GM21447 (cell line): ENCODE measurements around the gene NPHS2.

Experiments used
- ATAC-seq: cut with Tn5 transposase; IDR thresholded peaks from one replicate; pipeline ENCODE4 v1.9.1; 2021; ENCODE audit not compliant: unreplicated experiment

Gene NPHS2

DNA sequence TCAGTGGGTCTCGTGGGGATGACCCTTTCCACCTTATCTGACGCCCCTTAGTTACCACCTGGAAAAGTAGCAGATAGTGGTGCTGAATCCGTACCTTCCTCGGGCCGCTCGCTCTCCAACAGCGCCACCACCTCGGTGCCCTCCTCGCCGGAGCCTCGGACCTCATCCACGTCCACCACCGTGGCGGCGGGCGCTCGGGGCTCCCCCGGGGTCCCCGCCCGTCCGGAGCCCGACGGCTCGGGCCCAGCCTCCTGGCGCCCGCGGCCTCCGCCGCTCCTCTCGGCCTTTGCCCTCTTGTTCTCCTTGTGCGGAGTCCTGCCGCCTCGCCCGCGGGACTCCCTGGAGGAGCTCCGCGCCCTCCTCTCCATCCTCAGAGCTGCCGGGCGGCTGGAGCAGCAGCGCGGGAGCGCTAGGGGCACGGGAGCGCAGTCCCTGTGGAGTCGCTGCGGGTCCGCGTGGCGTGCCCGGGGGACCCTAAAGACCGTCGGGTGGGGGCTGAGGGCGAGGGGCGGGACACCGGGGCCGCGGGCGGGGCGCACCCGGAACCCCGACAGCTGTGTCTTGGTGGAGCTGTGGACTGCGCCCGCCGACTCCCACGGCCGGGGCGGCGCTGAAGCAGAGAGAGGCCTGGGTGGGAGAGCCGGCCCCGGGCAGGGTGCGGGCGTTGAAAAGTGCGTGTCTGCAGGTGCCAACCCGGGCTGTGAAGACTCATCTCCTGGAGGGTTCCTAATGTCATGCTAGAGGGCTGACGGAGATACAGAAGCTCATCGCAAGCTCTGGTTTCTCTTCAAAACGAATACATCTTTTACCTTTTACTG is at the start of gene NPHS2:
TSS of gene NPHS2 (minus strand) at position 452 of the 818 bp plus-strand sequence. CDS start at position 368, 84 bp downstream.
- ATAC-seq = no peak

DNA sequence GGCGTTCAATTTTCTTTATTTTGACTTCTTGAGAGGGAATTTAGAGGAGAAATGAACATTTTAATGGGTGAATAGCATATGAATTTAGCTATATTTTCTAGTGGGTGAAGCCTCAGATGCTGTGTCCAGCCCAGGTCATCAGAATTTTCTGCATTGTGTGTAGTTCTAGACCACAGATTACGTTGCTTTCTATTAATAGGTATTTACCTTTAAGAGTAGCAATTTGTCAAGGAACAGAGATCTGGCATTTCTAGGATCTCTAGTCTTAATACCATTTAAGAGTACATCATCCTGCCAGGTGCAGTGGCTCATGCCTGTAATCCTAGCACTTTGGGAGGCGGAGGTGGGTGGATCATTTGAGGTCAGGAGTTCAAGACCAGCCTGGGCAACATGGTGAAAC is 36.6 kb upstream of the NPHS2 start:
- ATAC-seq = no peak

DNA sequence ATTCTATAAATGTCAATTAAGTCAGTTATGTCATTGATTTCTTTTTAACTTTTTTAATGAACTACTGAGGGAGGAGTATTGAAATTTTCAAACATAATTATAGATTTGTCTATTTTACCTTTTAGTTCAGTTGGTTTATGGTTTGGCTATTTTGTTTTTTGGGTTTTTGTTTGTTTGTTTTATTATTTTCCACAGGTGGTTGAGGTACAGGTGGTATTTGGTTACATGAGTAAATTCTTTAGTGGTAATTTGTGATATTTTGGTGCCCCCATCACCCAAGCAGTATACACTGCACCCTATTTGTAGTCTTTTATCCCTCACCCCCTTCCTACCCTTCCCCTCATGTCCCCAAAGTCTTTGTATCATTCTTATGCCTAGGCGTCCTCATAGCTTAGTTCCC is 25.3 kb upstream of the NPHS2 start:
- no peak for ATAC-seq

DNA sequence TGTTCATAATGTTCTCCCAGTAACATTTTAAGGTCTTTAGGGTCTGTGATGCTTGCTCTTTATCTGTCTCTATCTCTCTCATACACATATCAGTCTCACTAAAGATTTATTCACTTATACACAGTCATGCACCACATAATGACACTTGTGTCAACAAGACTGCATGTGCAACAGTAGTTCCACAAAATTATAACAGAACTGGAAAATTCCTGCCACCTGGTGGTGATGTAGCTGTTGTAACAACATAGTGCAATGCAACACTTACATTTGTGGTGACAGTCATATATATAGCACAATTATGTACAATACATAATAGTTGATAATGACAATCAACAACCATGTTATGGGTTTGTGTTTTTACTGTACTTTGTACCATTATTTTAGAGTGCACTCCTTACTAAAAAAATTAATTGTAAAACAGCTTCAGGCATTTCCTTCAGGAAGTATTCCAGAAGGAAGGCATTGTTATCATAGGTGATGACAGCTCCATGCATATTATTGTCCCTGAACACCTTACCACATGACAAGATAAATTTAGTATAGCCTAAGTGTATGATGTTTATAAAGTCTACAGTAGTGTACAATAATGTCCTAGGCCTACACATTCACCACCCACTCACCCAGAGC is 24.0 kb upstream of the NPHS2 start:
- no peak for ATAC-seq

DNA sequence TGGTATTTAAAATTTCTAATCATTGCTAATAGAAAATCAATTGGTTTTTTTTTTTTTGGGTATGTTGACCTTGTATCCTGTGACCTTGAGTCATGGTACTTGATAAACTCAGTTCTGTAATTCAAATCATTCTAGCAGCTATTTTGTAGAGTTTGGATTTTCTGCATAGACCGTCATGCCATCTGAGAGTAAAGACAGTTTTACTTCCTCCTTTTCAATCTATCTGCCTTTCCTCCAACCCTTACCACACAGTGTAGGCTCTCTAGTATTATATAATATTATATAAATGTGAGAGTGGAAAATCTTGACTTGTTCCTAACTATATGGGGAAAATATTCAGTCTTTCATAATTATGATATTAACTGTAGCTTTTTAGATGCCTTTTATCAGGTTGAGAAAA is 22.9 kb upstream of the NPHS2 start:
- ATAC-seq = no peak

DNA sequence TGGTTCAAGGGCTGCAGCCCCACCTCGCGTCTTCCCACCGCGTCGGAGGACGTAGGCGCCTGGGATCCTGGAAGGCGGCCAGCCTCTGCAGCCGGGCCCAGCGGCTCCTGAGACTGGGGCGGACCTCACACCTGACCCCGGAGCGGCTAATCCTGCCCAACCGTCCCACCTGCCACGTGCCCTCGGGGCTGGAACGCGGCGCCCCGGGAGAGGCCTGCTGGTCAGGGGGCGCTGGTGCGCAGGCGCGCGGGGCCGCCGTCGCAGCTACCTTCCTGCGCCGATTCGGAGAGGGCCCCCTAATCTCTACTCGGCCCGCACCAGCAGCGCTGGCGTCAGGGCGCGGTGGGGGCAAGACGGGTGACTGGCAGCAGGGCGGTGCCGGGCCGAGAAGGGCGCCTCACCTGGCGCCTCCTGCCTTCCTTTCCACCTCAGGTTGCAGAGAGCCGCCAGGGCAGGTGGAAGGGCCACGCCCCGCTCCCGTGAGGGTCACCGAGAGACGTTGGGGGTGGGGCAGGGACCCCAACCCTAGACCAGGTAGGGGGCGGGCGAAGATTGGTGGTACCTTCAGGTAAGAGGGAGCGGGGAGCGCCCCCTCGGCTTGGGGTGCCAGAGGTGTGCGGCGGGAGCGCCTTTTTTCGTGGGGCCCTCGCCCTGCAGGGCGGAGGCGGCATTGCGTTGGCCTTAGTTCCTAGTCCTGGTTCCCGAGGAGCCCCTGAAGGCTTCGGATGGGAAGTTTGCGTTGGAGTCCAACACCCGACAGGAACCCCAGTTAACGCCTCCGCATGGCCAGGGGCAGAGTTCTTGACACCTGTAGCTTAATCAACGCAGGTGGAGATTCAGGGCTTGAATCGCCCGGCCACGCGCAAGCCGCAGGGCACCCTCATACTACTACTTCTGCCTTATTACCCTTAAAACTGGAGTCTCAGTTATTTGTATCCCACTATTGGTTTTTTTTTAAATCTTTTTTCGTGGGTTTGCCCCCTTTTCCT is 16.1 kb upstream of the NPHS2 start, which contains the start of gene TDRD5:
TSS of gene TDRD5 (plus strand) at position 241 of the 989 bp plus-strand sequence. CDS start 784 bp downstream, outside the sequence.
- no peak for ATAC-seq

DNA sequence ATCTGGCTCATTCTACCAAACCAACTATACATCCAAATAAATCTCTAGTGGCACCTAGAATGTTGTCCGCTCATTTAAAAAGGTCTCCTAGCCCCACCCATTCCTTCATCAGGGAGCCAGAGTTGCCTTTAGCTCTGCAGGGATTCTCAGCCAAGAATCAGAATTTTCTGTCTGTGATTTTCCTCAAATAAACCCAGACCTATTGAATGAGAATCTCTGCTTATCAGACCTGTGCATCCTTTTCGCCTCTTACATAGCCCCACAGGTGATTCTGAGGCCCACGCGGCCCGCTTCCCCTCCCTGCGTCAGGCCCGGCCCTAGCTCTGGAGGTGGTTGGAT is 15.5 kb upstream of the NPHS2 start:
- no peak for ATAC-seq

DNA sequence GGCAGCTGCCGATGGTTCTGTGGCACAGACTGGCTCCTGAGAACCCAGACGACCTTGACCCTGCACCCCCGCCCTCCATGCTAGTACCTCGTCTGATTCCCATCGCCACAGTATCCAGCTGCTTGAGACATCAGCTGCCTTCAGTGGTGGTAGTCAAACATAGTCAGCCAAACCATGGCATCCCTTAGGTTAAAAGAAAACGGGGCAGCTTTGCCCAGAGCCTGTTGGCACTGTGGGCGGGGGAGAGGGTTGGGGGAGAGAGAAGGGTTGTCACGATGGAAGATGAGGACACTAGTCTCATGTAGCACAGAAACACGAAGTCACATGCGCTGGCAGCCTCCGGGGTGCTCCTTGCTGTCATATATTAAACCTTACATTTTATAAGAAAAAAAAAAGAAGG is 14.9 kb upstream of the NPHS2 start:
- ATAC-seq = no peak

DNA sequence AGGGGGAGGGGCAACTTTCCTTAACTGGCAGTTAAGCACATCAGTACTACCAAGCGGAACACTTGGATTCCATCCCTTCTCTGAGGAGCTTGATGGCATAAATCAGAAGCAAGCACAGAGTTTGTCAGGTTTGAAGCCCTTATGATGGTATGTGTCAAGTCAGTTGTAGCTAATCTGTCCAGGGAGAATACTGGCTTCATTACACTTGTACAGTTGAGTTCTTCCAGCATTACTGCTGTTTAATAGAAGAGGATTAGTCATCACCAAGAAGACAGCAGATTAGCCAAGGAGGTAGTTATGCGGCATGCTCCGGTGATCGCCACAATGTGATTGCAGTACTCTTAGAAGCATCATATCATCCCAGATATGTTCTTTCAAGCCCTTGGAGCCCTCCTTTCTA is 13.8 kb upstream of the NPHS2 start:
- no peak for ATAC-seq

DNA sequence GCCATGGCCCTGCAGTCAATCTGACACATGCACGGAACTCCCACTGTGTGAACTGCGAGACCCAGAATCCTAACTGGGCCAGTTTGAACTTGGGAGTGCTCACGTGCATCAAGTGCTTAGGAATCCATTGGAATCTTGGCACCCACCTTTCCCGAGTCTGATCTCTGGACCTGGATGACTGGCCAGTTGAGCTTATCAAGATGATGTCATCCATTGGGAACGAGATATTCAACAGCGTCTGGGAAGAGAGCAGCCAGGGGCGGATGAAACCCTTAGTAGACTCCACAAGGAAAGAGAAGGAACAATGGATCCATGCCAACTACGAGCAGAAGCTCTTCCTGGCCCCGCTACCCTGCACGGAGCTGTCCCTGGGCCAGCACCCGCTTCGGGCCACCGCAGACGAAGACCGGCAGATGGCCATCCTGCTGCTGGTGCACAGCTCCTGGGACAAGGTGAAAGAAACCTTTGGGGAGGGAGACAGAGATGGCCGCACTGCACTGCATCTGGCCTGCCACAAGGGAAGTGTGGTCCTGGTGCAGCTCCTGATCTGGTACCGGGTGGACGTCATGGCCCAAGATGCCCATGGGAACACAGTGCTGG is 12.8 kb upstream of the NPHS2 start:
- no peak for ATAC-seq

DNA sequence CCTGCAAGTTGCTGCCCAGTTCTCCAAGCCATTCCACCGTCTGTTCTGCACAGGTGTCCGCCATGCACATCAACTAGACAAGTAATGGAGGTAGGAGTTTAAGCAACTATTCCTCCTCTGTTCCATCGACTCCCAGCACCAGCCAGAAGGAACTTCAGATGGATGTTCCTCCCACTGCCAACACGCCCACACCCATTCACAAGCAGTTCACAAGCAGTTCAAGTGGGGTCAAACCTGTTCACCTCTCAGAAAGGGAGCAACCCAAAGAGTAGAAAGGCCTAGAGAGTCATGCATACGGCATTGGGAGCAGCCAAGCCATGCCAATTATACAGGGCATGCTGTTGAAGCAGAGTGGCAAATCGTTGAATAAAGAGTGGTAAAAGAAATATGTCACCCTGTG is 11.6 kb upstream of the NPHS2 start:
- ATAC-seq = no peak

DNA sequence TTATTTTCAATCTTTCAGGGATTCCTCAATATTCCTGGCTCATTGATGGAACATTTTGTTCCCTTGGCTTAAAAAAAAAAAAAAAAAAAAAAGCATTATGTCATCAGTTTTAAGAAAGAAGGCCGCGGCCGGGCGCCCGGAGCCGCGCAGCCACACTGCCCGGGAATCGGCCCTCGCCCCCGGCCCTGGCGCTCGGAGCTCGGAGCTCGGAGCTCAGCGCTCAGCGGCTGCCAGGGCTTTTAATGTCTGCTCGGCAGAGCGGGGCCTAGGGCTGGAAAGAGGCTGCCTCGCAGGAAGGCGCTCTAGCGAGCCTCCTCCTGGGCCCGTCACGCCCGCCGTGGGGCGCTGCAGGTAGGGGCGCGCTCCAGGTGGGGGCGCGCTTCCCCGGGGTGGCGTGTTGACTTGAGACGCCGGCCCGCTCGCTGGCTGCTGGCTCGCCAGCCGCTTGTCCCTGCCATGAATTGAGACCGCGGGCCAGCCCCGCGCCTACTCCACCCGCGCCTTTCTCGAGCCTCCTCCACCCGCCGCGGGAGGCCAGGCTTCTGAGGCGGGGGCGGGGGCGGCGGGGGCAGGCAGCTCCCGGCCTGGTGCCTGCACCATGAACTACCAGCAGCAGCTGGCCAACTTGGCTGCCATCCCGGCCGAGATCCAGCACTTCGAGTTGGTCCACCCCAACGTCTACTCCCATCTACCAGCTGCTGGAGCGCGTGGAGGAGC is 10.5 kb upstream of the NPHS2 start:
- no peak for ATAC-seq

DNA sequence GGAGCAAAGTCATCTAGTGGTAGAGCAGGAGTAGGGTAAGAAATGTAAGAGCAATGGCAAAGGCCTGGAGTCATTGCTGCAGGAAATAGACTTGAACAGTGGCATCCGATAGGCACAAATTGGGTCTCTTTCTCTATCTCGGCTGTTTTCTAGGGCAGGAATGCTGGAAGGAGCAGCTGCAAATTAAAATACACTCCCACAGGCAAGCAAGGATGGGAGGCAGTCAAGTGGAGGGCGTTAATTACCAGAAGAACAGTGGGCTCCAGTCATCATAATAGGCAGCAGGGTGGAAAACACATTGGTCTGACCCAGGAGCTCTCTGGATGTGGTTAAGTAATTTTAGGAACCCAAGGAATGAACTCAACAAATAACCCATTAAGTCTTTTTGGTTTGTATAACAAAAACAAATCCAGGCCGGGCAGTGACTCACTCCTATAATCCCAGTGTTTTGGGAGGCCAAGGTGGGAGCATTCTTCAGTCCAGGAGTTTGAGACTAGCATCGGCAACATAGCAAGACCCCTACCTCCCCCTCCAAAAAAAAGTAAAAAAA is 8.1 kb upstream of the NPHS2 start:
- no peak for ATAC-seq

DNA sequence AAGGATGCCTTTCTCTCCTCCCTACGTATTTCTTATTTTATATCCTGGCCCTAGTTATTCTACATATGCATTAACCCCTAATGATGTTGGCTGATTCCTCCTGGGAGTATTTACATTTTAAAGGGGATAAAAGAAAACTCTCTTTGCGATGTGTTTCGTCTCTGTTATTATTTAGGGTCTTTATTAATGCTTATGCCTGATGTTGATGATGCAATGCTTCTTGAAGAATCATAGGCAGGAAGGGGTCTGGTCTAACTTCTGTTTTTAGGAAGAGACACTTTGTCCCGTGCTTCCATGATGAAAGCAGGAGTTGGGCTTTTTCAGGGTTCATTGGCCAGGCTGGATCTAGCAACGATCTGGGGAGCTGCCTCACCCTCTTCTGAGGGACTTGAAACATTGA is 761 bp upstream of the NPHS2 start:
- ATAC-seq = no peak

DNA sequence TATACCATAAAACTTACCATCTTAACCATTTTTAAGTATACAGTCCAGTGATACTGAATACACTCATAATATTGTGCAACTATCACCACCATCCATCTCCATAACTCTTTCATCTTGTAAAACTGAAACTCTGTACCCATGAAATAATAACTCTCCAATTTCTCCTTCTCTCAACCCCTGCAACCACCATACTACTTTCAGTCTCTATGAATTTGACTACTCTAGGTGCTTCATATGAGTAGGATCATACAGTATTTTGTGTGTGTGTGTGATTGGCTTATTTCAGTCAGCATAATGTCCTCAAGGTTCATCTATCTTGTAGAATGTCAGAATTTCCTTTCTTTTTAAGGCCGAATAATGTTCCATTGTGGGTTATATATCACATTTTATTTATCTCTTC is 17.7 kb downstream of the NPHS2 start:
- ATAC-seq = no peak

DNA sequence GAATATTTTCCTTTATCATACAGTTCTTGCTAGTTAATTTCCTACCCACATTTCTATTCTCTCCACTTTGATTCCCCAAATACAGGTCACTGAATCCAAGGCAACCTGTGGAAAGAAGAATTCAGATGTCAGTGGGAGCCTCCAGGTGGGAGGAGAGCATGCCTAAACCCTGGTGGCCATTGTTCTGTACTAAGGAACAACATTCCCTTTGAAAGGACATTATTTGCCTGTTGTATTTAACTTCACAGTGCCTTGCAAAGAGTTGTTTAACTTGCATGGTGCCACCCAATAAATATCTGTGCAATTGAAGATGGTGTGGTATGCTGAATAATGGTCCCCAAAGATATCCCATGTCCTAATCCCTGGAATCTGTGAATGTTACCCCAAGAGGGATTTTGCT is 21.3 kb downstream of the NPHS2 start:
- ATAC-seq = no peak

DNA sequence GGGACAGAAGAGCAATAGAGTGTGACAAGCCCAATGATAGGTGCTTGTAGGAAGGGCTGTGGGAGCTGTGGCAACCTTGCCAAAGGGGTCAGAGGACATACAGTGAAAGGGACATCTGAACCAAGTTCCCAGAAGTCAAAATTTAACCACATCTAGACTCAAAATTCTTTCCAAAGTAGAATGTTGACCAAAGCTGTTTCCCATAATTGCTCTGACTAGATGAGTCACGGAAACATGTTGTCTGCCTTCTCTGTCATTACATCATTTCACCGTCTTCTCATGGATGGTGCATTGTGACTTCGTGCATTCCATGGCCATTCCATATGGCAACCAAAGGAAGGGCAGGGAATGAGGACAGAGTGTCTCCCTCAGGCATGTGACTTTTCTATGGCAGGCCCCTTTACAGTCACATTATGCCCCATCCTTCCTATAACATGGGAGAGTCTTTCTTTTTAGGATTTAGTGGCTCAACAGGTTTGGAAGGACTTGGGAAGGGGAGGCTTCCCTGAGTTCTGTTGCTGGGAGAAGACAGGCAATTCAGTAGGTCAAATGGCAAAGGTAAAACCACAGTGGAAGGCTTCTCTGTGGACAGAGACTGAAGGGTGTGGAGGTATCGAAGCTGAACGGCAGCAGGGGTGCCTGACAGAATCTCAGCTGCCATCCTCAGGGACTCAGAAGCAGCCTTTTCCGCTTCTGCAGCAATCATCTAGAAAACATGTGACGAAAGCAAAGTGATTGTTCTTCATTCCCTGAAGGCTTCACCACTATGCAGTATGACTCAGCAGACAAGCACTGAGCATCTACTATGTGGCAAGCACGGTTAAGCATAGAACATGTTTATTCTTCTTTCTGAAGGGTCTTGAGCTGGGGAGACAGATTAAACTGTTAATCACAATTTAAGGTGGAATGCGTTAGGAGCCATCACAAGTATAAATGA is 24.7 kb downstream of the NPHS2 start:
- no peak for ATAC-seq

DNA sequence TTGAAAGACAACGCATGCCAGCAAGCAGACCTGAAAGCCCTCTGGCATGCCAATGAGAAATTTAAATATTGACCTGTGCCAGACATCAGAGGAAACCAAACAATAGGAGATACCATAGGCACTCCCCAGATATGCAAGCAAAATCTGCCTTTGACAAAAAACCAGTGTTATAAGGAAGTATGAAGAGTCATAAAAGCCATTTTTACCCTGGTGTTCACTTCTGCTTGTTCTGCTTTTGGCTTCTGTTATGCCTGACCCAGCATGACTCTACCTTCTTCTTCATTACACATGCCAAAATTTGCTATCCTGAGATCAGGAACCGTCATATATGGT is 26.4 kb downstream of the NPHS2 start:
- no peak for ATAC-seq

DNA sequence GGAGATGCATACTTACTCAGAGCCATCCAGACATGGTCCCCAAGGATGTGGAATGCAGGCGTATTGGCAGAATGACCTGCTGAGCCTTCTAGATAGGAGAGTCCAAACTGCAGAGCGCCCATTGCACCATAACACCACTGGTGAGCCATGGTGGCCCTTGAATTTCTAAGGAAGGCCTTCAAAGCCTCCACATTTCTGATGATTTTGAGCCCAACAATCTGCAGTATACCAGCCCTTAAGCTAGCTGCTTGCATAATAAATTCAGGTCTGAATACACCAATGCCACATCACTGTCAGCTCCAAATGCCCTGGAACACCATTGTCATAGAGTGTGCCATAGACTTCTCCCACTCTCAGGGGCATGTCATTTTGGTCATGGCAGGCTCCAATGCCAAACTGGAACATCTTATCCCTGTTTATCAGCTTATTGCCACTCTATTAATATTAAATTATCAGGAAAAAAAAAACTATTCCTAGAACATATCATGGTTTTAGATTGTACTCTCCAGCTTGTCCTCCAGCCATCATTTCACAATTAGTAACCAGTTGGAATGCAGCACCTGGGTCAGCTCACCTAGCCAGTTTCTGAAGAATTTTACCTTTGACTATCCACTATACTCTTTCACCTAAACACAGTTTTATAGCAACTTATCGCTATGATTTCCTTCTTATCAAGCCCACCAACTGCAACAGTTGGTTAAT is 26.9 kb downstream of the NPHS2 start:
- no peak for ATAC-seq
